COLO829 (cell line): Measurements from ENCODE around the gene NUTF2.
"Not testable (repeated sequence)": the region's sequence is repeated elsewhere in the genome, so short reads cannot be mapped to it uniquely, and the experiment has no call there.

Experiments used
- DNase-seq: peaks from one replicate; pipeline ENCODE4 v3.0.0; 2012; ENCODE audit warnings: low spot score

NUTF2 gene

GRCh38 chr16:67864044-67864443, 17.3 kb downstream of the NUTF2 start:
- not testable (repeated sequence) for DNase-seq

GRCh38 chr16:67864594-67864993, 17.9 kb downstream of the NUTF2 start:
- DNase-seq = no peak

- no peak for DNase-seq
These were observed 18.6 kb downstream of the NUTF2 start for GRCh38 chr16:67865318-67865717.

GRCh38 chr16:67868290-67868689, 21.6 kb downstream of the NUTF2 start:
- DNase-seq = no peak

- DNase-seq = no peak
These were observed 22.9 kb downstream of the NUTF2 start for GRCh38 chr16:67869653-67870052.

GRCh38 chr16:67871256-67871655, 24.5 kb downstream of the NUTF2 start:
- DNase-seq = no peak

- DNase-seq = no peak
These were observed 25.4 kb downstream of the NUTF2 start for GRCh38 chr16:67872131-67872630.

GRCh38 chr16:67872631-67873434, 26.1 kb downstream of the NUTF2 start, which contains the start of gene EDC4:
Gene EDC4 (plus strand): TSS chr16:67873052. CDS start chr16:67873262, 210 bp downstream.
- DNase-seq = peak; percentile 82

GRCh38 chr16:67873435-67874370, 27.0 kb downstream of the NUTF2 start:
- no peak for DNase-seq

- DNase-seq = no peak
These were observed 27.6 kb downstream of the NUTF2 start for GRCh38 chr16:67874372-67874771.

- DNase-seq = no peak
These were observed 30.3 kb downstream of the NUTF2 start for GRCh38 chr16:67877064-67877463.

- DNase-seq = no peak
These were observed 31.5 kb downstream of the NUTF2 start for GRCh38 chr16:67878232-67878631.

- no peak for DNase-seq
These were observed 32.1 kb downstream of the NUTF2 start for GRCh38 chr16:67878846-67879245.

- no peak for DNase-seq
These were observed 32.7 kb downstream of the NUTF2 start for GRCh38 chr16:67879462-67879861.

- no peak for DNase-seq
These were observed 33.2 kb downstream of the NUTF2 start for GRCh38 chr16:67879936-67880335.

- DNase-seq = no peak
These were observed 33.9 kb downstream of the NUTF2 start for GRCh38 chr16:67880584-67880983.

GRCh38 chr16:67881621-67882161, 35.0 kb downstream of the NUTF2 start:
- DNase-seq = no peak

- DNase-seq = no peak
These were observed 35.8 kb downstream of the NUTF2 start for GRCh38 chr16:67882374-67883145.

GRCh38 chr16:67883146-67883871, 36.6 kb downstream of the NUTF2 start:
- DNase-seq = no peak

- no peak for DNase-seq
These were observed 37.1 kb downstream of the NUTF2 start for GRCh38 chr16:67883872-67884261.

- no peak for DNase-seq
These were observed 38.0 kb downstream of the NUTF2 start, which contains the start of gene NRN1L for GRCh38 chr16:67884684-67885083. Gene NRN1L (plus strand): TSS chr16:67884885. CDS start chr16:67884904, 19 bp downstream.
